PC-3 (cell line): ENCODE measurements around the gene TFB2M.

Experiments used
- EZH2 ChIP-seq: fragments of 300-600 bp; sonication (generic); IDR thresholded peaks from one replicate; pipeline ENCODE4 v1.6.1; 2017; ENCODE audit warnings: antibody characterized with exemption, mild to moderate bottlenecking, low read length; ENCODE audit not compliant: unreplicated experiment
- TF ChIP-seq, protein P1 (sequence below): fragments of 300-600 bp; sonication (generic); conservative IDR thresholded peaks from 2 replicates; pipeline ENCODE4 v1.5.1; 2017; ENCODE audit warnings: antibody characterized with exemption, low read depth, mild to moderate bottlenecking, low read length

DNA sequence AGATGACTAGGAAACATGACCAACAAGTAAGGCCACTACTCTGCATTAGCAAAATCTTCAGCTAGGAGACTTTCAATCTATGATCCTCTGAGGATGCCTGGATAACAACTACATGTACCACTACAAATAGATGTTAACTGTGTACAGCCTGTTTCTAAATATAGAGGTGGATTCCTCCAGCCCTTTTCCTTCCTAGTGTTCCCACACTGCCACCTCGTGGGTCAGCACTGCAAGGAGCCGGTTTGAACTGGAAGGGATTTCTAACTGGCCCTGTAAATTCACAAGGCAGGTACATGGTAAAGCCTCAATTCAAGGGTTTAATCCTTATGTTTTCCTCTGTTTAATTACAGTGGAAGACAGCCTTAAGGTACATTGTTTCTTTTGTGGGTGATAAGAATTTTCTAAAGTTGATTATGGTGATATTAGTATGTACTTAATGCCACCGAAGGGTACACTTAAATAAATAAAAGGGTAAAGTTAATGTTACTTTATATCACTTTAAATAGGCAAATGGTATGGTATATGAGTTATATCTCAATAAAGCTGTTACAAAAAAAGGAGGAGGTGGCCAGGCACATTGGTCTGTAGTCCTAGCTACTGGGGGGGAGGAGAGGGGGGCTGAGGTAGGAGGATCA, 73.3 kb downstream of the TFB2M start:
- TF ChIP-seq EZH2, result no peak
- TF ChIP-seq, protein P1, sequence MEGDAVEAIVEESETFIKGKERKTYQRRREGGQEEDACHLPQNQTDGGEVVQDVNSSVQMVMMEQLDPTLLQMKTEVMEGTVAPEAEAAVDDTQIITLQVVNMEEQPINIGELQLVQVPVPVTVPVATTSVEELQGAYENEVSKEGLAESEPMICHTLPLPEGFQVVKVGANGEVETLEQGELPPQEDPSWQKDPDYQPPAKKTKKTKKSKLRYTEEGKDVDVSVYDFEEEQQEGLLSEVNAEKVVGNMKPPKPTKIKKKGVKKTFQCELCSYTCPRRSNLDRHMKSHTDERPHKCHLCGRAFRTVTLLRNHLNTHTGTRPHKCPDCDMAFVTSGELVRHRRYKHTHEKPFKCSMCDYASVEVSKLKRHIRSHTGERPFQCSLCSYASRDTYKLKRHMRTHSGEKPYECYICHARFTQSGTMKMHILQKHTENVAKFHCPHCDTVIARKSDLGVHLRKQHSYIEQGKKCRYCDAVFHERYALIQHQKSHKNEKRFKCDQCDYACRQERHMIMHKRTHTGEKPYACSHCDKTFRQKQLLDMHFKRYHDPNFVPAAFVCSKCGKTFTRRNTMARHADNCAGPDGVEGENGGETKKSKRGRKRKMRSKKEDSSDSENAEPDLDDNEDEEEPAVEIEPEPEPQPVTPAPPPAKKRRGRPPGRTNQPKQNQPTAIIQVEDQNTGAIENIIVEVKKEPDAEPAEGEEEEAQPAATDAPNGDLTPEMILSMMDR, result peak; percentile 94
